Nephron (organoid): ENCODE data around the gene ENTR1.

Experiments
- H3K27ac Mint-ChIP-seq, 3 experiments: 2 replicates each; pipeline ENCODE4 v1.8.0; 2020; ENCODE audit warnings: mixed read lengths in 3 of 3, mild to moderate bottlenecking in 2 of 3, moderate library complexity in 1 of 3
- H3K27me3 Mint-ChIP-seq: 2 replicates; pipeline ENCODE4 v1.8.0; 2021; ENCODE audit warnings: low read depth, mild to moderate bottlenecking, moderate library complexity, mixed read lengths
- H3K36me3 Mint-ChIP-seq: 2 replicates; pipeline ENCODE4 v1.8.0; 2020; ENCODE audit warnings: low read depth, mixed read lengths
- H3K4me1 Mint-ChIP-seq: 2 replicates; pipeline ENCODE4 v1.8.0; 2020; ENCODE audit warnings: mixed read lengths
- H3K4me3 Mint-ChIP-seq, 3 experiments: 2 replicates each; pipeline ENCODE4 v1.8.0; 2020; ENCODE audit warnings: mild to moderate bottlenecking in 3 of 3, mixed read lengths in 3 of 3, moderate library complexity in 2 of 3
- H3K9me3 Mint-ChIP-seq: 2 replicates; pipeline ENCODE4 v1.8.0; 2020; ENCODE audit warnings: mixed read lengths
- TF ChIP-seq, protein P1 (sequence below), 3 experiments: fragments of 200-600 bp; sonication (generic); IDR thresholded peaks; one replicate each; pipeline ENCODE4 v1.5.0; 2021; ENCODE audit warnings: antibody characterized with exemption in 3 of 3; ENCODE audit not compliant: unreplicated experiment in 3 of 3

ENTR1 gene

DNA sequence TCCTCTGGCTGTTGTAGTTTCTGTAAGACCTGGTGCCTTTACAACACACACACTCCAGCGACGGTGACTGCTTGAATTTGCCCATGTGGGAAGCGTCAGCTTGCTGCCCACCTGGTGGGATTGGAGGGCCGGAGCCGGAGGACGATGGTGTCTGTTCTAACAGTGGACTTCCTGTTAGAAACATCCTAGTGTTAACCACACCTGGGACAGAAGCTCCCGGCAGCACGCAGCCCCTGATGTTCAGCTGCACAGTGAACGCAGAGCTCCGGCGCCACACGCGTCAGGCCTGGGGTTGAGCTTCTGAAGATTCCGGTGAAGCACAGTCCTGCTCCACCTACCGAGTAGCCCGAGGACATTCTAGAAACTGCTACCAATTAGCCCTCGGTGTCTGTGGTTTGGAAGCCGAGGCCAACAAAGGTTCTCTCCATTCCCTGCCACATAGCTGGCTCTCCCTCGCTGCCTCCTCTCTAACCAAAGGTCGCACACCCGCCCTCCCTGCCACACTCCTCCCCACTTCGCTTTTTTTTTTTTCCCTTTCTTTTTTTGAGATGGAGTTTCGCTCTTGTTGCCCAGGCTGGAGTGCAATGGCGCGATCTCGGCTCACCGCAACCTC, 14.4 kb upstream of the ENTR1 start:
- Mint-ChIP-seq H3K27me3 (no peaks in the 10 kb centered on the region), H3K9me3 (no peaks in the 10 kb centered on the region), H3K36me3 (peaks cover 36% of the 10 kb centered on the region), H3K27ac (no peak overlapping the region), H3K4me3 (no peak overlapping the region), H3K4me1 (no peaks in the 10 kb centered on the region)
- TF ChIP-seq, protein P1, sequence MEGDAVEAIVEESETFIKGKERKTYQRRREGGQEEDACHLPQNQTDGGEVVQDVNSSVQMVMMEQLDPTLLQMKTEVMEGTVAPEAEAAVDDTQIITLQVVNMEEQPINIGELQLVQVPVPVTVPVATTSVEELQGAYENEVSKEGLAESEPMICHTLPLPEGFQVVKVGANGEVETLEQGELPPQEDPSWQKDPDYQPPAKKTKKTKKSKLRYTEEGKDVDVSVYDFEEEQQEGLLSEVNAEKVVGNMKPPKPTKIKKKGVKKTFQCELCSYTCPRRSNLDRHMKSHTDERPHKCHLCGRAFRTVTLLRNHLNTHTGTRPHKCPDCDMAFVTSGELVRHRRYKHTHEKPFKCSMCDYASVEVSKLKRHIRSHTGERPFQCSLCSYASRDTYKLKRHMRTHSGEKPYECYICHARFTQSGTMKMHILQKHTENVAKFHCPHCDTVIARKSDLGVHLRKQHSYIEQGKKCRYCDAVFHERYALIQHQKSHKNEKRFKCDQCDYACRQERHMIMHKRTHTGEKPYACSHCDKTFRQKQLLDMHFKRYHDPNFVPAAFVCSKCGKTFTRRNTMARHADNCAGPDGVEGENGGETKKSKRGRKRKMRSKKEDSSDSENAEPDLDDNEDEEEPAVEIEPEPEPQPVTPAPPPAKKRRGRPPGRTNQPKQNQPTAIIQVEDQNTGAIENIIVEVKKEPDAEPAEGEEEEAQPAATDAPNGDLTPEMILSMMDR (IDR thresholded peaks at IDR 0.05; ENCODE audit: unreplicated experiment in 3 of 3): no peak

DNA sequence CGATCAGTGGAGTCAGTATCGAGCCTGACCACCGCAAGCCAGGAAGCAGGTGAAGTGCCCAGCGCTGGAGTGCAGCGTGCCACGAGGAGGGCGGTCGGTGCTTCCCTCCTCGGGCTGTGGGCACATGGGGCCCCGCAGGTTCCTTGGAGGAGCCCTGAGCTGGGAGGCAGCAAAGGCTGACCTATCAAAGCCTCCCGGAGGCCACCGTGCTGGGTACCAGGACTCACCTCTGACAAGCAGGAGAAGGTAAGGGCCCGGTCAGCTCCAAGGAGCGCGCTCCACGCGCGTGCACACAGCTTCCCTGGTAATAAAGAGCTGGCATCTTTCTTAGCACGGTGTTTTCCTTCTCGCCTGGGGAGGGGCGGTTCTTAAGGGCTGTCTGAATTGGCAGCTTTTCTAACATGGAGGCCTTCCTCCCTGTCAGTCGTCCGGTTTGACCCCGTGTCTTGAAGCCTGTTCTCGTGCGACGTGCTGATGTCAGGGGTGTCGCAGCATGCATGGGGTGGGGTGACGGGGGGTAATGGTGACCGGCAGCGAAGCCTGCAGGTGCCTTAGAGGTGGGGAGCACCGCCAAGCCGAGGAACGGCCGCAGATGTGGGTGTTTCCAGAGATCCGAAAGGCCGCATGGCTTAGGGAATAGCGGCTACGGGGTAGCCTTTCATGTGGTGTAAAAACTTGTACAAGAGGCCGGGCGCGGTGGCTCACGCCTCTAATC, 13.2 kb upstream of the ENTR1 start:
- Mint-ChIP-seq H3K36me3 (peaks cover 36% of the 10 kb centered on the region), H3K4me3 (no peak overlapping the region), H3K27ac (no peak overlapping the region), H3K4me1 (no peaks in the 10 kb centered on the region), H3K9me3 (no peaks in the 10 kb centered on the region), H3K27me3 (no peaks in the 10 kb centered on the region)
- TF ChIP-seq, protein P1 (IDR thresholded peaks at IDR 0.05; ENCODE audit: unreplicated experiment in 3 of 3): no peak

DNA sequence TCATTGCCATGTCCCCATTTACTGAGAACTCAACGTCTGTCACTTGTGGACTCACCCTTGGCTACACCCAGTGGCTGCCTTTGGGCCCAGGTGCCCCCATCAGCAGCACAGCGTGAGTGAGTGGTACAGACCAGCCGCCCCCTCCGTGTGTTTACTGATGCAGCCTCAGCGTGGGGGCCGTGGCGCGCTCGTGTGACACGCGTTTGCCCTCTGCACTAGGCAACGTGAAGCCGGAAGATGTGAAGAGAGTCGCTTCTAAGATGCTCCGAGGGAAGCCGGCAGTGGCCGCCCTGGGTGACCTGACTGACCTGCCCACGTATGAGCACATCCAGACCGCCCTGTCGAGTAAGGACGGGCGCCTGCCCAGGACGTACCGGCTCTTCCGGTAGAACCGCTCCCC, 12.5 kb upstream of the ENTR1 start:
- Mint-ChIP-seq H3K4me3 (no peak overlapping the region), H3K27ac (no peak overlapping the region), H3K27me3 (no peaks in the 10 kb centered on the region), H3K9me3 (no peaks in the 10 kb centered on the region), H3K36me3 (peaks cover 38% of the 10 kb centered on the region), H3K4me1 (no peaks in the 10 kb centered on the region)
- TF ChIP-seq, protein P1 (IDR thresholded peaks at IDR 0.05; ENCODE audit: unreplicated experiment in 3 of 3): no peak

DNA sequence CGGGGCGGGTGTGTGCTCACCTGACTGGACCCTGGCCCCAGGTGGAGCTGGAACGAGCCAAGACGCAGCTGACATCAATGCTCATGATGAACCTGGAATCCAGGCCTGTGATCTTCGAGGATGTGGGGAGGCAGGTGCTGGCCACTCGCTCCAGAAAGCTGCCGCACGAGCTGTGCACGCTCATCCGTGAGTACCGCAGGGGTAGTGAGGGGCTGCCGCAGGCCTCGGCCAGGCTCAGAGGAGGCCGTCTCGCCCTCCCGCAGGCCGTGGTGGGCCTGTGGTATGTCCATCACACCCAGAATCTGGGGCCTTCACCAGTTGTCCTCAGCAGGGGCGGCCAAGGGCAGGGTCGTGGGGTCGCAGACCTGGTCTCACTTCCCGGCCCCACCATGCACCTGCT, 11.4 kb upstream of the ENTR1 start:
- H3K36me3 Mint-ChIP-seq: peaks cover 40% of the 10 kb centered on the region
- H3K9me3 Mint-ChIP-seq: no peaks in the 10 kb centered on the region
- TF ChIP-seq, protein P1 (IDR thresholded peaks at IDR 0.05; ENCODE audit: unreplicated experiment in 3 of 3): no peak
- H3K4me1 Mint-ChIP-seq: no peaks in the 10 kb centered on the region
- H3K27me3 Mint-ChIP-seq: no peaks in the 10 kb centered on the region
- no peak overlapping the region for H3K27ac Mint-ChIP-seq
- no peak overlapping the region for H3K4me3 Mint-ChIP-seq

DNA sequence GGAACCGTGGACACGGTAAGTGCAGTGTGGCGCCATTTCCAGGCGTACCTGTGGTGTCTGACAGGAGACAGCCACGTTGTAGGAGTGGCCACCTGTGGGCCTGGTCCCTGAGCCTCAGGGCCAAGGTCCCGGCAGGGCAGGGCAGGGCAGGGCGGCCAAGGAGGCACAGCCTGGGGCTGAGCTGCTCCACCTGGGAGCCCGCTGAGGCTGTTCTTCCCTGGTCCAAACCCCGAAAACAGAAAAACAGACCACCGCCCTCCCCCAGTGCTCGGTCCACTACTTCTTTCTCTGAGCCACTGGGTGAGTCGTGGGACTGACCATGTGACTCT, 8.6 kb upstream of the ENTR1 start:
- TF ChIP-seq, protein P1 (IDR thresholded peaks at IDR 0.05; ENCODE audit: unreplicated experiment in 3 of 3): no peak
- Mint-ChIP-seq H3K27ac (no peak overlapping the region), H3K4me3 (no peak overlapping the region), H3K4me1 (no peaks in the 10 kb centered on the region), H3K9me3 (no peaks in the 10 kb centered on the region), H3K27me3 (no peaks in the 10 kb centered on the region), H3K36me3 (peaks cover 41% of the 10 kb centered on the region)
